Measurements from ENCODE around the gene NPAT.
A peak's percentile ranks its signal among the peaks of the same experiment; 100 is the strongest.
"Not testable (repeated sequence)": the region's sequence is repeated elsewhere in the genome, so short reads cannot be mapped to it uniquely, and the experiment has no call there.

NPAT gene

GRCh38 chr11:108137212-108137611 is 85.2 kb downstream of the NPAT start:
- H3K9me3 Mint-ChIP-seq = no peaks in the 10 kb centered on the region
- no peaks in the 10 kb centered on the region for H3K27me3 Mint-ChIP-seq (ENCODE audit: low read depth, poor library complexity)

GRCh38 chr11:108135845-108136544 is 86.4 kb downstream of the NPAT start:
- Mint-ChIP-seq H3K9me3 (no peaks in the 10 kb centered on the region), H3K27me3 (ENCODE audit: low read depth, poor library complexity) (no peaks in the 10 kb centered on the region), H3K36me3 (ENCODE audit: low read depth) (peaks cover 34% of the 10 kb centered on the region), H3K4me3 (no peak overlapping the region), H3K27ac (peak overlapping the region; percentile 81), H3K4me1 (no peaks in the 10 kb centered on the region)
- DNase-seq = no peak
- TF ChIP-seq CTCF (IDR thresholded peaks at IDR 0.05) = no peak

More at GRCh38 chr11:108137212-108137611, 85.2 kb downstream of the NPAT start:
- Mint-ChIP-seq H3K27ac (peak overlapping the region; percentile 63), H3K4me3 (no peak overlapping the region), H3K4me1 (no peaks in the 10 kb centered on the region), H3K36me3 (ENCODE audit: low read depth) (peaks cover 39% of the 10 kb centered on the region)
- no peak for DNase-seq
- no peak for TF ChIP-seq CTCF (IDR thresholded peaks at IDR 0.05)

- not testable (repeated sequence) for H3K27ac Mint-ChIP-seq; H3K4me1 Mint-ChIP-seq; H3K27me3 Mint-ChIP-seq (ENCODE audit: low read depth, poor library complexity); H3K9me3 Mint-ChIP-seq; DNase-seq; H3K4me3 Mint-ChIP-seq
- peaks cover 30% of the 10 kb centered on the region for H3K36me3 Mint-ChIP-seq (ENCODE audit: low read depth)
Measured at GRCh38 chr11:108132993-108133538, 89.4 kb downstream of the NPAT start.

GRCh38 chr11:108131993-108132392 is 90.4 kb downstream of the NPAT start:
- peaks cover 34% of the 10 kb centered on the region for H3K36me3 Mint-ChIP-seq (ENCODE audit: low read depth)
- no peak for TF ChIP-seq CTCF (IDR thresholded peaks at IDR 0.05)
- no peak overlapping the region for H3K4me3 Mint-ChIP-seq
- H3K27ac Mint-ChIP-seq = no peak overlapping the region
- DNase-seq = no peak
- H3K9me3 Mint-ChIP-seq = no peaks in the 10 kb centered on the region
- H3K27me3 Mint-ChIP-seq (ENCODE audit: low read depth, poor library complexity) = no peaks in the 10 kb centered on the region
- H3K4me1 Mint-ChIP-seq = no peaks in the 10 kb centered on the region

- Mint-ChIP-seq H3K27ac (peak overlapping the region; percentile 24), H3K9me3 (peaks cover 3% of the 10 kb centered on the region), H3K27me3 (ENCODE audit: low read depth, poor library complexity) (no peaks in the 10 kb centered on the region), H3K4me1 (peaks cover 2% of the 10 kb centered on the region), H3K36me3 (ENCODE audit: low read depth) (peaks cover 42% of the 10 kb centered on the region), H3K4me3 (no peak overlapping the region)
- TF ChIP-seq CTCF (IDR thresholded peaks at IDR 0.05) = no peak
- DNase-seq = no peak
Measured at GRCh38 chr11:108128772-108129171, 93.7 kb downstream of the NPAT start.

- no peak for DNase-seq
- Mint-ChIP-seq H3K9me3 (peaks cover 3% of the 10 kb centered on the region), H3K27me3 (ENCODE audit: low read depth, poor library complexity) (peaks cover 10% of the 10 kb centered on the region), H3K4me3 (no peak overlapping the region), H3K36me3 (ENCODE audit: low read depth) (peaks cover 36% of the 10 kb centered on the region), H3K27ac (peak overlapping the region; percentile 31), H3K4me1 (peaks cover 20% of the 10 kb centered on the region)
- TF ChIP-seq CTCF (IDR thresholded peaks at IDR 0.05) = no peak
Measured at GRCh38 chr11:108125096-108125495, 97.3 kb downstream of the NPAT start.
